ENCODE measurements around the gene KAT6B.

- TF ChIP-seq CTCF (IDR thresholded peaks at IDR 0.05) (no peak), EP300 (IDR thresholded peaks at IDR 0.05) (no peak), POLR2A (IDR thresholded peaks at IDR 0.05) (no peak)
Measured at GRCh38 chr10:74924251-74924963, 98.0 kb downstream of the KAT6B start.

All from sigmoid colon (tissue), 4 donors.